Psoas muscle (tissue), 8 donors: Measurements from ENCODE around the gene RSPH6A. TPM values are rescaled to one million over a fixed set of nuclear protein-coding genes. Genes with fewer than 3 reads are reported as not detected.

ENCODE experiments used
- ATAC-seq, 4 donors: fragments of 200-7000 bp; cut with Tn5 transposase; one replicate each; pipeline ENCODE4 v1.9.1; 2020; ENCODE audit warnings: moderate library complexity in 3 of 4, mild to moderate bottlenecking in 2 of 4
- DNase-seq, 2 donors: peaks; one replicate each; pipeline ENCODE4 v3.0.0-alpha.2; 2020
- H3K27ac ChIP-seq: fragments of 200-600 bp; one replicate; pipeline ENCODE4 v1.8.0; 2022
- H3K27me3 ChIP-seq, 3 donors: fragments of 200-600 bp in 1 of 3; one replicate each; pipeline versions ENCODE4 v1.6.1 to v1.8.0; 2013 to 2022; ENCODE audit warnings: low read length in 2 of 3, mild to moderate bottlenecking in 2 of 3, moderate library complexity in 1 of 3; ENCODE audit not compliant: insufficient read depth in 3 of 3
- H3K36me3 ChIP-seq, 2 donors: fragments of 200-600 bp in 1 of 2; one replicate each; pipeline versions ENCODE4 v1.6.1 to v1.8.0; 2013 to 2022; ENCODE audit warnings: low read depth in 1 of 2, mild to moderate bottlenecking in 1 of 2, moderate library complexity in 1 of 2; ENCODE audit not compliant: insufficient read depth in 1 of 2
- H3K4me1 ChIP-seq: fragments of 200-600 bp; one replicate; pipeline ENCODE4 v1.8.0; 2022
- H3K4me3 ChIP-seq: fragments of 200-600 bp; one replicate; pipeline ENCODE4 v1.8.0; 2022; ENCODE audit warnings: mild to moderate bottlenecking
- H3K9me3 ChIP-seq: fragments of 200-600 bp; one replicate; pipeline ENCODE4 v1.8.0; 2022
- CTCF ChIP-seq: fragments of 200-600 bp; IDR thresholded peaks from one replicate; pipeline ENCODE4 v1.8.0; 2022; ENCODE audit warnings: antibody characterized with exemption
- WGBS, 3 donors: extraction: QIAGEN DNeasy Blood & Tissue Kit; methylation state at CpG; one replicate each; pipeline versions ENCODE4 v1.1.6 to v1.1.7; 2013; 5-methylcytosine and 5-hydroxymethylcytosine counted together
- intact Hi-C, 2 donors: fragments of 100-400 bp; cut with DNase I; formaldehyde crosslinking; loops; one replicate each; pipeline versions ENCODE4 v1.11.0 to v1.14.2; 2022
- polyA plus RNA-seq, 3 donors: library from polyadenylated mRNA; stranded (reverse); fragments of 200-250 nt; gene quantifications; one replicate each; pipeline ENCODE4 v1.2.3, GENCODE V29; 2013
- total RNA-seq, 4 donors: library from RNA; stranded (reverse); fragmentation: NEBNext Ultra II Directional in 2 of 4; extraction: Animal tissue kit (Norgen Biotek cat#: 25700) in 2 of 4; gene quantifications; one replicate each; pipeline versions ENCODE4 v1.2.1 to v1.2.4, GENCODE V29; 2021 to 2023
- donor health status: healthy with polysubstance abuse.
- donor health status: DM: no; HTN: no; CAD: no; lungs with moderate emphysema.
- donor health status: Bipolar disorder and iron deficiency.
- donor health status: healthy.
- donor health status: DM: yes; HTN: yes; CAD: no.
- donor health status: DM: no; HTN: no; CAD: no.
- donor health status: DM: no; HTN: no; CAD: no.
- donor health status: DM: yes; HTN: yes; CAD: no.

Gene RSPH6A
- total and polyA plus RNA-seq, 7 donors, result 0.03 to 0.15 (median 0.09) TPM; not detected in 3

- no peak for DNase-seq
- Histone ChIP-seq H3K4me3 (peak overlapping the region; percentile 87), H3K36me3 (peaks cover 0 to 14% of the 10 kb centered on the region in 2 donors), H3K9me3 (no peaks in the 10 kb centered on the region), H3K27ac (peak overlapping the region; percentile 95), H3K4me1 (peaks cover 34% of the 10 kb centered on the region), H3K27me3 (no peaks in the 10 kb centered on the region)
- intact Hi-C loops, result loop anchor here in 1 of 2 donors (2.0 to 5.0 kb wide), 2 partner anchors 35 to 46 kb away; partner anchors contain the start of genes FBXO46 and MEIOSIN
- WGBS, 3 donors, result 15 to 19% (median 16%) methylated on average over 18 to 24 of the region's 24 CpGs
- no peak for ATAC-seq
- TF ChIP-seq CTCF, result no peak
Observed at GRCh38 chr19:45766869-45767346, 48.2 kb downstream of the RSPH6A start.

GRCh38 chr19:45766296-45766868, 48.7 kb downstream of the RSPH6A start:
- Histone ChIP-seq H3K36me3 (peaks cover 0 to 8% of the 10 kb centered on the region in 2 donors), H3K4me3 (peak overlapping the region; percentile 87), H3K9me3 (no peaks in the 10 kb centered on the region), H3K27me3 (no peaks in the 10 kb centered on the region), H3K4me1 (peaks cover 34% of the 10 kb centered on the region), H3K27ac (peak overlapping the region; percentile 95)
- WGBS, 3 donors, result 56 to 57% (median 56%) methylated on average over 10 to 17 of the region's 17 CpGs
- ATAC-seq (no peak), DNase-seq (no peak)
- no peak for TF ChIP-seq CTCF
- intact Hi-C loops, result loop anchor here in 1 of 2 donors (2.0 to 5.0 kb wide), 2 partner anchors 34 to 46 kb away; partner anchors contain the start of genes FBXO46 and MEIOSIN

GRCh38 chr19:45765702-45766295, 49.3 kb downstream of the RSPH6A start:
- Histone ChIP-seq H3K9me3 (no peaks in the 10 kb centered on the region), H3K27me3 (no peaks in the 10 kb centered on the region), H3K27ac (peak overlapping the region; percentile 95), H3K36me3 (peaks cover 0 to 6% of the 10 kb centered on the region in 2 donors), H3K4me1 (peaks cover 34% of the 10 kb centered on the region), H3K4me3 (peak overlapping the region; percentile 87)
- WGBS, 3 donors, result 77 to 81% (median 78%) methylated on average over 22 to 23 of the region's 23 CpGs
- intact Hi-C loops, result loop anchor here in 1 of 2 donors (2.0 to 5.0 kb wide), 2 partner anchors 33 to 45 kb away; partner anchors contain the start of genes FBXO46 and MEIOSIN
- TF ChIP-seq CTCF, result no peak
- DNase-seq (no peak), ATAC-seq (no peak)

- intact Hi-C loops, result loop anchor here in 1 of 2 donors (5.0 kb wide), 1 partner anchor 33 kb away; the partner anchor contains the start of genes FBXO46 and MEIOSIN
- Histone ChIP-seq H3K36me3 (peaks cover 0 to 6% of the 10 kb centered on the region in 2 donors), H3K4me3 (peak overlapping the region; percentile 4), H3K4me1 (peaks cover 34% of the 10 kb centered on the region), H3K9me3 (no peaks in the 10 kb centered on the region), H3K27me3 (no peaks in the 10 kb centered on the region), H3K27ac (peak overlapping the region; percentile 30)
- WGBS, 3 donors, result 53 to 63% (median 53%) methylated on average over 20 to 21 of the region's 21 CpGs
- ATAC-seq (no peak), DNase-seq (no peak)
- no peak for TF ChIP-seq CTCF
Observed at GRCh38 chr19:45764945-45765701, 50.0 kb downstream of the RSPH6A start.
